ENCODE data around the gene PIK3R2. TPM values are rescaled to one million over a fixed set of nuclear protein-coding genes. Genes with fewer than 3 reads are reported as not detected.
A peak's percentile ranks its signal among the peaks of the same experiment; 100 is the strongest.
"Not testable (repeated sequence)": the region's sequence is repeated elsewhere in the genome, so short reads cannot be mapped to it uniquely, and the experiment has no call there.

PIK3R2 gene
- total and polyA plus RNA-seq, 4 donors = 1.5 to 37.8 (median 7.7) TPM

DNA sequence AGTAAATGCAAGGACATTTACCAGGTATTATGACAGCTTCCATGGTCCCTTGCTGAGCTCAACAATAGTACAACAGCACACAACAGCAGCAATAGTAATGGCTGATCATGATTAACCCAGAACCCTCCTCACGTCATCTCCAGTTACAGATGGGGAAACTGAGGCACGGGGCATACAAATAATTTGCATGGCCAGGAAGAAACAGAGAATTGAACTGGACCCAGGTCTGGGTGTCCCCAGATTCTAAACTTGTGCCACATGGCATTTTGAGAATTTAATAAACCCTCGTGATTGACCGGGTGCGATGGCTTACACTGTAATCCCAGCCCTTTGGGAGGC, 48.2 kb upstream of the PIK3R2 start:
- WGBS = 64% methylated on average over 5 of the region's 5 CpGs

DNA sequence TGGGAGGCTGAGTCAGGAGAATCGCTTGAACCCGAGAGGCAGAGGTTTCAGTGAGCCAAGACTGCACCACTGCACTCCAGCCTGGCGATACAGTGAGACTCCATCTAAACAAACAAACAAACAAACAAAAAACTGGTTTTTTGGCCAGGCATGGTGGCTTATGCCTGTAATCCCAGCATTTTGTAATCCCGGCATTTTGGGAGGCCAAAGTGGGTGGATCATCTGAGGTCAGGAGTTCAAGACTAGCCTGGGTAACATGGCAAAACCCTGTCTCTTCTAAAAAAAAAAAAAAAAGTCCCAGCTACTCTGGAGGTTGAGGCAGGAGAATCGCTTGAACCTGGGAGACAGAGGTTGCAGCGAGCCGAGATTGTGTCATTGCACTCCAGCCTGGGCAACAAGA, 47.7 kb upstream of the PIK3R2 start:
- not testable (repeated sequence) for H3K36me3 ChIP-seq (ENCODE audit: control insufficient read depth in 4 of 4, insufficient read depth in 3 of 4, low read depth in 1 of 4, low read length in 3 of 4); H3K9ac ChIP-seq (ENCODE audit: low read depth in 1 of 2, low read length in 2 of 2); H3K27me3 ChIP-seq (ENCODE audit: control insufficient read depth in 4 of 4, insufficient read depth in 4 of 4, low read length in 3 of 4); DNase-seq (ENCODE audit: low spot score); H3K27ac ChIP-seq (ENCODE audit: low read depth in 1 of 2, low read length in 2 of 2); H3K4me3 ChIP-seq (ENCODE audit: low read depth in 1 of 3, low read length in 3 of 3); H3K9me3 ChIP-seq (ENCODE audit: control insufficient read depth in 4 of 4, low read length in 3 of 4)
- H3K4me1 ChIP-seq (ENCODE audit: control insufficient read depth in 4 of 4, insufficient read depth in 4 of 4, low read length in 3 of 4) = peaks cover 6 to 40% (median 31%) of the 10 kb centered on the region in 4 donors
- 41% methylated on average over 7 of the region's 7 CpGs for WGBS

More for the DNA sequence above, 48.2 kb upstream of the PIK3R2 start:
- Histone ChIP-seq H3K4me3 (ENCODE audit: low read depth in 1 of 3, low read length in 3 of 3) (peak overlapping the region; percentile 34 to 62 (median 50)), H3K27ac (ENCODE audit: low read depth in 1 of 2, low read length in 2 of 2) (peak overlapping the region; percentile 91 to 96), H3K9me3 (ENCODE audit: control insufficient read depth in 4 of 4, low read length in 3 of 4) (no peaks in the 10 kb centered on the region), H3K9ac (ENCODE audit: low read depth in 1 of 2, low read length in 2 of 2) (peak overlapping the region; percentile 69 to 91), H3K4me1 (ENCODE audit: control insufficient read depth in 4 of 4, insufficient read depth in 4 of 4, low read length in 3 of 4) (peaks cover 6 to 38% (median 28%) of the 10 kb centered on the region in 4 donors), H3K27me3 (ENCODE audit: control insufficient read depth in 4 of 4, insufficient read depth in 4 of 4, low read length in 3 of 4) (no peaks in the 10 kb centered on the region), H3K36me3 (ENCODE audit: control insufficient read depth in 4 of 4, insufficient read depth in 3 of 4, low read depth in 1 of 4, low read length in 3 of 4) (no peaks in the 10 kb centered on the region)
- DNase-seq (ENCODE audit: low spot score) = no peak
- TF ChIP-seq HNF4G (IDR thresholded peaks at IDR 0.05) (no peak), EGR1 (IDR thresholded peaks at IDR 0.05; ENCODE audit: low read depth in 2 of 2) (no peak), SP1 (IDR thresholded peaks at IDR 0.05) (no peak), RXRA (IDR thresholded peaks at IDR 0.05) (no peak), TAF1 (conservative IDR thresholded peaks at IDR 0.05) (no peak), FOXA2 (IDR thresholded peaks at IDR 0.05) (no peak)
- TF ChIP-seq, protein P1, sequence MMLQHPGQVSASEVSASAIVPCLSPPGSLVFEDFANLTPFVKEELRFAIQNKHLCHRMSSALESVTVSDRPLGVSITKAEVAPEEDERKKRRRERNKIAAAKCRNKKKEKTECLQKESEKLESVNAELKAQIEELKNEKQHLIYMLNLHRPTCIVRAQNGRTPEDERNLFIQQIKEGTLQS (IDR thresholded peaks at IDR 0.05) = no peak
- TF ChIP-seq, protein P2, sequence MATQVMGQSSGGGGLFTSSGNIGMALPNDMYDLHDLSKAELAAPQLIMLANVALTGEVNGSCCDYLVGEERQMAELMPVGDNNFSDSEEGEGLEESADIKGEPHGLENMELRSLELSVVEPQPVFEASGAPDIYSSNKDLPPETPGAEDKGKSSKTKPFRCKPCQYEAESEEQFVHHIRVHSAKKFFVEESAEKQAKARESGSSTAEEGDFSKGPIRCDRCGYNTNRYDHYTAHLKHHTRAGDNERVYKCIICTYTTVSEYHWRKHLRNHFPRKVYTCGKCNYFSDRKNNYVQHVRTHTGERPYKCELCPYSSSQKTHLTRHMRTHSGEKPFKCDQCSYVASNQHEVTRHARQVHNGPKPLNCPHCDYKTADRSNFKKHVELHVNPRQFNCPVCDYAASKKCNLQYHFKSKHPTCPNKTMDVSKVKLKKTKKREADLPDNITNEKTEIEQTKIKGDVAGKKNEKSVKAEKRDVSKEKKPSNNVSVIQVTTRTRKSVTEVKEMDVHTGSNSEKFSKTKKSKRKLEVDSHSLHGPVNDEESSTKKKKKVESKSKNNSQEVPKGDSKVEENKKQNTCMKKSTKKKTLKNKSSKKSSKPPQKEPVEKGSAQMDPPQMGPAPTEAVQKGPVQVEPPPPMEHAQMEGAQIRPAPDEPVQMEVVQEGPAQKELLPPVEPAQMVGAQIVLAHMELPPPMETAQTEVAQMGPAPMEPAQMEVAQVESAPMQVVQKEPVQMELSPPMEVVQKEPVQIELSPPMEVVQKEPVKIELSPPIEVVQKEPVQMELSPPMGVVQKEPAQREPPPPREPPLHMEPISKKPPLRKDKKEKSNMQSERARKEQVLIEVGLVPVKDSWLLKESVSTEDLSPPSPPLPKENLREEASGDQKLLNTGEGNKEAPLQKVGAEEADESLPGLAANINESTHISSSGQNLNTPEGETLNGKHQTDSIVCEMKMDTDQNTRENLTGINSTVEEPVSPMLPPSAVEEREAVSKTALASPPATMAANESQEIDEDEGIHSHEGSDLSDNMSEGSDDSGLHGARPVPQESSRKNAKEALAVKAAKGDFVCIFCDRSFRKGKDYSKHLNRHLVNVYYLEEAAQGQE (IDR thresholded peaks at IDR 0.05) = no peak
- TF ChIP-seq, protein P3, sequence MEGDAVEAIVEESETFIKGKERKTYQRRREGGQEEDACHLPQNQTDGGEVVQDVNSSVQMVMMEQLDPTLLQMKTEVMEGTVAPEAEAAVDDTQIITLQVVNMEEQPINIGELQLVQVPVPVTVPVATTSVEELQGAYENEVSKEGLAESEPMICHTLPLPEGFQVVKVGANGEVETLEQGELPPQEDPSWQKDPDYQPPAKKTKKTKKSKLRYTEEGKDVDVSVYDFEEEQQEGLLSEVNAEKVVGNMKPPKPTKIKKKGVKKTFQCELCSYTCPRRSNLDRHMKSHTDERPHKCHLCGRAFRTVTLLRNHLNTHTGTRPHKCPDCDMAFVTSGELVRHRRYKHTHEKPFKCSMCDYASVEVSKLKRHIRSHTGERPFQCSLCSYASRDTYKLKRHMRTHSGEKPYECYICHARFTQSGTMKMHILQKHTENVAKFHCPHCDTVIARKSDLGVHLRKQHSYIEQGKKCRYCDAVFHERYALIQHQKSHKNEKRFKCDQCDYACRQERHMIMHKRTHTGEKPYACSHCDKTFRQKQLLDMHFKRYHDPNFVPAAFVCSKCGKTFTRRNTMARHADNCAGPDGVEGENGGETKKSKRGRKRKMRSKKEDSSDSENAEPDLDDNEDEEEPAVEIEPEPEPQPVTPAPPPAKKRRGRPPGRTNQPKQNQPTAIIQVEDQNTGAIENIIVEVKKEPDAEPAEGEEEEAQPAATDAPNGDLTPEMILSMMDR (IDR thresholded peaks at IDR 0.05; ENCODE audit: low read depth, low read length, missing input control) = no peak

DNA sequence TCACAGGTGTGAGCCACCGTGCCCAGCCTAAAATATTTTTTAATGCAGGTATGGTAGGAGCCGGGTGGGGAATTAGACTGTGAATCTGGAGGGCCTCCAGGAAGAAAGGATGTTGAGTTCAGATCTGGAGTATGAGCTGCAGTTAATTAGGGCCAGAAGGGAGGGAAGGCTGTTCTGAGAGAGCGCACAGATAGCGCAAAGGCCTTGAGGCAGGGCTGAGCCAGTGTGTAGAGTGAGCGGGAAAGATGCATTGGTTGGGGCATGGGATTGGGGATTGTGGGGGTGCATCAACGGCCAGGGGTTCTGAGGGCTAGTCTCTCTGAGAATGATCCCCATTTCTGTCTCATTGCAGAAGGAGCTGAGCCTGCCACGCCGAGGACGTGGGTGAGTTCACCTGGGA, 45.7 kb upstream of the PIK3R2 start:
- Histone ChIP-seq H3K4me3 (ENCODE audit: low read depth in 1 of 3, low read length in 3 of 3) (no peak overlapping the region), H3K36me3 (ENCODE audit: control insufficient read depth in 4 of 4, insufficient read depth in 3 of 4, low read depth in 1 of 4, low read length in 3 of 4) (peaks cover 0 to 3% (median 0%) of the 10 kb centered on the region in 4 donors), H3K27me3 (ENCODE audit: control insufficient read depth in 4 of 4, insufficient read depth in 4 of 4, low read length in 3 of 4) (no peaks in the 10 kb centered on the region), H3K9ac (ENCODE audit: low read depth in 1 of 2, low read length in 2 of 2) (no peak overlapping the region), H3K27ac (ENCODE audit: low read depth in 1 of 2, low read length in 2 of 2) (no peak overlapping the region), H3K4me1 (ENCODE audit: control insufficient read depth in 4 of 4, insufficient read depth in 4 of 4, low read length in 3 of 4) (peaks cover 12 to 44% (median 37%) of the 10 kb centered on the region in 4 donors), H3K9me3 (ENCODE audit: control insufficient read depth in 4 of 4, low read length in 3 of 4) (no peaks in the 10 kb centered on the region)
- no peak for TF ChIP-seq GABPA (IDR thresholded peaks at IDR 0.05 in 1 of 2, conservative IDR thresholded peaks at IDR 0.05 in 1 of 2)
- TF ChIP-seq, protein P4, sequence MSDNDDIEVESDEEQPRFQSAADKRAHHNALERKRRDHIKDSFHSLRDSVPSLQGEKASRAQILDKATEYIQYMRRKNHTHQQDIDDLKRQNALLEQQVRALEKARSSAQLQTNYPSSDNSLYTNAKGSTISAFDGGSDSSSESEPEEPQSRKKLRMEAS (IDR thresholded peaks at IDR 0.05) = no peak
- TF ChIP-seq, protein P2 (IDR thresholded peaks at IDR 0.05) = no peak
- TF ChIP-seq HNF4A (conservative IDR thresholded peaks at IDR 0.05) = no peak
- no peak for TF ChIP-seq FOXA2 (IDR thresholded peaks at IDR 0.05)
- no peak for TF ChIP-seq SP1 (IDR thresholded peaks at IDR 0.05)
- TF ChIP-seq, protein P5, sequence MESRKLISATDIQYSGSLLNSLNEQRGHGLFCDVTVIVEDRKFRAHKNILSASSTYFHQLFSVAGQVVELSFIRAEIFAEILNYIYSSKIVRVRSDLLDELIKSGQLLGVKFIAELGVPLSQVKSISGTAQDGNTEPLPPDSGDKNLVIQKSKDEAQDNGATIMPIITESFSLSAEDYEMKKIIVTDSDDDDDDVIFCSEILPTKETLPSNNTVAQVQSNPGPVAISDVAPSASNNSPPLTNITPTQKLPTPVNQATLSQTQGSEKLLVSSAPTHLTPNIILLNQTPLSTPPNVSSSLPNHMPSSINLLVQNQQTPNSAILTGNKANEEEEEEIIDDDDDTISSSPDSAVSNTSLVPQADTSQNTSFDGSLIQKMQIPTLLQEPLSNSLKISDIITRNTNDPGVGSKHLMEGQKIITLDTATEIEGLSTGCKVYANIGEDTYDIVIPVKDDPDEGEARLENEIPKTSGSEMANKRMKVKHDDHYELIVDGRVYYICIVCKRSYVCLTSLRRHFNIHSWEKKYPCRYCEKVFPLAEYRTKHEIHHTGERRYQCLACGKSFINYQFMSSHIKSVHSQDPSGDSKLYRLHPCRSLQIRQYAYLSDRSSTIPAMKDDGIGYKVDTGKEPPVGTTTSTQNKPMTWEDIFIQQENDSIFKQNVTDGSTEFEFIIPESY (IDR thresholded peaks at IDR 0.05) = no peak
- TF ChIP-seq HNF4G (IDR thresholded peaks at IDR 0.05) = no peak
- TF ChIP-seq YY1 (IDR thresholded peaks at IDR 0.05) = no peak
- TF ChIP-seq FOXA1 (IDR thresholded peaks at IDR 0.05) = no peak
- no peak for DNase-seq (ENCODE audit: low spot score)
- WGBS = 96% methylated on average over 9 of the region's 9 CpGs
